Activated T-helper 2 cell treated with anti-CD3 and anti-CD28 coated beads, Interferon-gamma antibody, Interleukin-2, Interleukin-4, amounts not matched to agents 10 μg/mL and 5 μg/mL and 100 μg/mL, durations not matched to agents 14 hours and 24 hours and 36 hours (primary cell): ENCODE results near the gene ADAM12. TPM values are rescaled to one million over a fixed set of nuclear protein-coding genes. Genes with fewer than 3 reads are reported as not detected.
"Not testable (repeated sequence)": the region's sequence is repeated elsewhere in the genome, so short reads cannot be mapped to it uniquely, and the experiment has no call there.

Experiments
- DNase-seq: peaks from one replicate; pipeline ENCODE4 v3.0.0; 2021; ENCODE audit warnings: low spot score
- H3K27ac Mint-ChIP-seq: one replicate; pipeline ENCODE4 v1.8.0; 2021; ENCODE audit warnings: mixed read lengths
- H3K27me3 Mint-ChIP-seq: one replicate; pipeline ENCODE4 v1.8.0; 2021; ENCODE audit warnings: low read depth, mixed read lengths
- H3K36me3 Mint-ChIP-seq: one replicate; pipeline ENCODE4 v1.8.0; 2021; ENCODE audit warnings: low read depth, mixed read lengths
- H3K4me1 Mint-ChIP-seq: one replicate; pipeline ENCODE4 v1.8.0; 2021; ENCODE audit warnings: low read depth, mixed read lengths
- H3K4me3 Mint-ChIP-seq: one replicate; pipeline ENCODE4 v1.8.0; 2021; ENCODE audit warnings: low read depth, mild to moderate bottlenecking, moderate library complexity, mixed read lengths
- H3K9me3 Mint-ChIP-seq: one replicate; pipeline ENCODE4 v1.8.0; 2021; ENCODE audit warnings: mixed read lengths
- intact Hi-C: fragments of 100-400 bp; cut with micrococcal nuclease; formaldehyde crosslinking; loops from one replicate; pipeline ENCODE4 v1.15.1; 2023
- total RNA-seq: library from RNA; stranded (reverse); gene quantifications from 2 replicates; pipeline ENCODE4 v1.2.3, GENCODE V29; 2022

The ADAM12 gene
- total RNA-seq, 1 donor from 2014 or later = 0.05 TPM

GRCh38 chr10:126349676-126350075 is 38.6 kb downstream of the ADAM12 start:
- no peaks in the 10 kb centered on the region for H3K27me3 Mint-ChIP-seq
- intact Hi-C loops = no loop called here
- no peaks in the 10 kb centered on the region for H3K4me1 Mint-ChIP-seq
- peaks cover 8% of the 10 kb centered on the region for H3K9me3 Mint-ChIP-seq
- no peaks in the 10 kb centered on the region for H3K36me3 Mint-ChIP-seq
- DNase-seq = no peak
- H3K27ac Mint-ChIP-seq = no peak overlapping the region
- no peak overlapping the region for H3K4me3 Mint-ChIP-seq

- H3K4me1 Mint-ChIP-seq = no peaks in the 10 kb centered on the region
Measured at GRCh38 chr10:126349101-126349500, 39.2 kb downstream of the ADAM12 start.

GRCh38 chr10:126343496-126343895 is 44.8 kb downstream of the ADAM12 start:
- intact Hi-C loops, DNase-seq, H3K4me1 Mint-ChIP-seq, H3K4me3 Mint-ChIP-seq, H3K36me3 Mint-ChIP-seq, H3K27me3 Mint-ChIP-seq, H3K27ac Mint-ChIP-seq: not testable (repeated sequence)
- H3K9me3 Mint-ChIP-seq = peaks cover 14% of the 10 kb centered on the region

More at GRCh38 chr10:126349101-126349500, 39.2 kb downstream of the ADAM12 start:
- H3K36me3 Mint-ChIP-seq = no peaks in the 10 kb centered on the region
- DNase-seq = no peak
- H3K4me3 Mint-ChIP-seq = no peak overlapping the region
- H3K27me3 Mint-ChIP-seq = no peaks in the 10 kb centered on the region
- no peak overlapping the region for H3K27ac Mint-ChIP-seq
- intact Hi-C loops = no loop called here
- peaks cover 7% of the 10 kb centered on the region for H3K9me3 Mint-ChIP-seq

- Mint-ChIP-seq H3K4me1 (no peaks in the 10 kb centered on the region), H3K27ac (no peak overlapping the region), H3K4me3 (no peak overlapping the region), H3K9me3 (peaks cover 14% of the 10 kb centered on the region), H3K27me3 (no peaks in the 10 kb centered on the region), H3K36me3 (no peaks in the 10 kb centered on the region)
- intact Hi-C loops = no loop called here
- DNase-seq = no peak
Measured at GRCh38 chr10:126342680-126343079, 45.6 kb downstream of the ADAM12 start.

GRCh38 chr10:126341491-126341890 is 46.8 kb downstream of the ADAM12 start:
- DNase-seq = no peak
- Mint-ChIP-seq H3K4me3 (no peak overlapping the region), H3K27me3 (no peaks in the 10 kb centered on the region), H3K4me1 (no peaks in the 10 kb centered on the region), H3K9me3 (peaks cover 14% of the 10 kb centered on the region), H3K27ac (no peak overlapping the region), H3K36me3 (no peaks in the 10 kb centered on the region)
- intact Hi-C loops = no loop called here

GRCh38 chr10:126337251-126337810 is 50.9 kb downstream of the ADAM12 start:
- H3K36me3 Mint-ChIP-seq = no peaks in the 10 kb centered on the region
- intact Hi-C loops = no loop called here
- peaks cover 7% of the 10 kb centered on the region for H3K9me3 Mint-ChIP-seq
- H3K4me1 Mint-ChIP-seq = no peaks in the 10 kb centered on the region
- H3K4me3 Mint-ChIP-seq = no peak overlapping the region
- H3K27ac Mint-ChIP-seq = no peak overlapping the region
- no peak for DNase-seq
- no peaks in the 10 kb centered on the region for H3K27me3 Mint-ChIP-seq

GRCh38 chr10:126336801-126337200 is 51.5 kb downstream of the ADAM12 start:
- Mint-ChIP-seq H3K36me3 (no peaks in the 10 kb centered on the region), H3K4me1 (no peaks in the 10 kb centered on the region), H3K4me3 (no peak overlapping the region), H3K9me3 (peaks cover 7% of the 10 kb centered on the region), H3K27ac (no peak overlapping the region), H3K27me3 (no peaks in the 10 kb centered on the region)
- intact Hi-C loops = no loop called here
- DNase-seq = no peak

GRCh38 chr10:126334272-126334671 is 54.0 kb downstream of the ADAM12 start:
- DNase-seq = no peak
- H3K9me3 Mint-ChIP-seq = peaks cover 3% of the 10 kb centered on the region
- no peaks in the 10 kb centered on the region for H3K4me1 Mint-ChIP-seq
- H3K4me3 Mint-ChIP-seq = no peak overlapping the region
- no peaks in the 10 kb centered on the region for H3K27me3 Mint-ChIP-seq
- no peak overlapping the region for H3K27ac Mint-ChIP-seq
- intact Hi-C loops = no loop called here
- no peaks in the 10 kb centered on the region for H3K36me3 Mint-ChIP-seq

- intact Hi-C loops = no loop called here
- DNase-seq = no peak
- Mint-ChIP-seq H3K27ac (no peak overlapping the region), H3K4me1 (no peaks in the 10 kb centered on the region), H3K9me3 (no peaks in the 10 kb centered on the region), H3K36me3 (no peaks in the 10 kb centered on the region), H3K4me3 (no peak overlapping the region), H3K27me3 (no peaks in the 10 kb centered on the region)
Measured at GRCh38 chr10:126332576-126332975, 55.7 kb downstream of the ADAM12 start.

GRCh38 chr10:126331101-126331500 is 57.2 kb downstream of the ADAM12 start:
- no peaks in the 10 kb centered on the region for H3K27me3 Mint-ChIP-seq
- no peaks in the 10 kb centered on the region for H3K4me1 Mint-ChIP-seq
- intact Hi-C loops = no loop called here
- no peak for DNase-seq
- no peaks in the 10 kb centered on the region for H3K36me3 Mint-ChIP-seq
- H3K4me3 Mint-ChIP-seq = no peak overlapping the region
- H3K9me3 Mint-ChIP-seq = no peaks in the 10 kb centered on the region
- no peak overlapping the region for H3K27ac Mint-ChIP-seq

- H3K27me3 Mint-ChIP-seq = no peaks in the 10 kb centered on the region
- no peaks in the 10 kb centered on the region for H3K4me1 Mint-ChIP-seq
- no peak for DNase-seq
- H3K36me3 Mint-ChIP-seq = no peaks in the 10 kb centered on the region
- intact Hi-C loops = no loop called here
- no peaks in the 10 kb centered on the region for H3K9me3 Mint-ChIP-seq
- no peak overlapping the region for H3K27ac Mint-ChIP-seq
- H3K4me3 Mint-ChIP-seq = no peak overlapping the region
Measured at GRCh38 chr10:126324826-126325225, 63.5 kb downstream of the ADAM12 start.

GRCh38 chr10:126321440-126321839 is 66.8 kb downstream of the ADAM12 start:
- intact Hi-C loops = no loop called here
- Mint-ChIP-seq H3K36me3 (no peaks in the 10 kb centered on the region), H3K27ac (no peak overlapping the region), H3K27me3 (no peaks in the 10 kb centered on the region), H3K4me1 (no peaks in the 10 kb centered on the region), H3K4me3 (no peak overlapping the region), H3K9me3 (no peaks in the 10 kb centered on the region)
- DNase-seq = no peak

GRCh38 chr10:126317751-126318150 is 70.5 kb downstream of the ADAM12 start:
- H3K27ac Mint-ChIP-seq = no peak overlapping the region
- intact Hi-C loops = no loop called here
- DNase-seq = no peak
- no peak overlapping the region for H3K4me3 Mint-ChIP-seq
- no peaks in the 10 kb centered on the region for H3K27me3 Mint-ChIP-seq
- H3K4me1 Mint-ChIP-seq = no peaks in the 10 kb centered on the region
- no peaks in the 10 kb centered on the region for H3K9me3 Mint-ChIP-seq
- no peaks in the 10 kb centered on the region for H3K36me3 Mint-ChIP-seq
